Neural cell (in vitro differentiated cells): ENCODE data around the gene ATP2C2.

ENCODE experiments used
- CTCF ChIP-seq: fragments of 450-650 bp; IDR thresholded peaks from 2 replicates; pipeline ENCODE4 v1.5.1; 2014; ENCODE audit warnings: antibody characterized with exemption, mild to moderate bottlenecking, moderate library complexity; ENCODE audit not compliant: poor library complexity, severe bottlenecking
- EP300 ChIP-seq: fragments of 450-650 bp; conservative IDR thresholded peaks from 2 replicates; pipeline ENCODE4 v1.6.1; 2014; ENCODE audit warnings: antibody characterized with exemption, mild to moderate bottlenecking, moderate library complexity; ENCODE audit not compliant: poor library complexity, severe bottlenecking
- EZH2 ChIP-seq: fragments of 200-600, 300-800 bp; shearing (Covaris generic), sonication (generic); IDR thresholded peaks from 2 replicates; pipeline ENCODE4 v1.6.1; 2014; ENCODE audit warnings: antibody characterized with exemption, low read length, borderline replicate concordance, mild to moderate bottlenecking; ENCODE audit not compliant: insufficient read depth, poor library complexity, severe bottlenecking
- POLR2AphosphoS5 ChIP-seq: IDR thresholded peaks from 2 replicates; pipeline ENCODE4 v1.6.1; 2012
- RAD21 ChIP-seq: fragments of 450-650 bp; conservative IDR thresholded peaks from 2 replicates; pipeline ENCODE4 v1.6.1; 2014; ENCODE audit warnings: antibody characterized with exemption, mild to moderate bottlenecking, moderate library complexity
- REST ChIP-seq: IDR thresholded peaks from 2 replicates; pipeline ENCODE4 v1.6.1; 2012; ENCODE audit warnings: borderline replicate concordance
- SMC3 ChIP-seq: fragments of 450-650 bp; conservative IDR thresholded peaks from 2 replicates; pipeline ENCODE4 v1.6.1; 2014; ENCODE audit warnings: antibody characterized with exemption, mild to moderate bottlenecking, moderate library complexity; ENCODE audit not compliant: poor library complexity
- TAF1 ChIP-seq: IDR thresholded peaks from 2 replicates; pipeline ENCODE4 v1.6.1; 2012; ENCODE audit warnings: low read depth

GRCh38 chr16:84386047-84386446 lies 17.7 kb downstream of the ATP2C2 start:
- no peak for TF ChIP-seq POLR2AphosphoS5
- TF ChIP-seq EZH2, result no peak
- no peak for TF ChIP-seq CTCF
- TF ChIP-seq REST, result no peak
- TF ChIP-seq TAF1, result no peak
- TF ChIP-seq SMC3, result no peak
- no peak for TF ChIP-seq EP300
- TF ChIP-seq RAD21, result no peak
